H1 (cell line): ENCODE data around the gene PGM1. TPM values are rescaled to one million over a fixed set of nuclear protein-coding genes. Genes with fewer than 3 reads are reported as not detected.

Experiments used
- BACH1 ChIP-seq: IDR thresholded peaks from 2 replicates; pipeline ENCODE4 v1.6.1; 2012; ENCODE audit warnings: low read length, improper control_type of control experiment
- NRF1 ChIP-seq: IDR thresholded peaks from 2 replicates; pipeline ENCODE4 v1.6.1; 2011; ENCODE audit warnings: mild to moderate bottlenecking, low read depth, low read length, improper control_type of control experiment
- POU5F1 ChIP-seq: IDR thresholded peaks from 2 replicates; pipeline ENCODE4 v1.6.1; 2011; ENCODE audit warnings: low read depth, mild to moderate bottlenecking, low read length, moderate library complexity
- polyA plus RNA-seq, 7 experiments: library from polyadenylated mRNA; depleted of rRNA in 3 of 7; stranded (reverse) in 5 of 7; unstranded in 2 of 7; fragments of >200 nt in 5 of 7; fragments of 200-250 nt in 2 of 7; gene quantifications; 1 replicate in 5 of 7; 2 replicates in 1 of 7; 4 replicates in 1 of 7; pipeline versions ENCODE4 v1.2.1 to v1.2.3, GENCODE V29; 2011 to 2013; ENCODE audit warnings: missing spikeins in 2 of 7, mixed read lengths in 2 of 7
- total RNA-seq: library from RNA; stranded (reverse); fragmentation: NEBNext Ultra II Directional; extraction: Animal tissue kit (Norgen Biotek cat#: 25700); gene quantifications from 2 replicates; pipeline ENCODE4 v1.2.1, GENCODE V29; 2021
- TF ChIP-seq, protein P1 (sequence below): fragments of 300-600 bp; sonication (generic); IDR thresholded peaks from 2 replicates; pipeline ENCODE4 v1.7.1; 2012; ENCODE audit warnings: low read length, moderate library complexity, mild to moderate bottlenecking, inconsistent platforms; ENCODE audit not compliant: insufficient replicate concordance
- TF ChIP-seq, protein P2 (sequence below), 3 experiments: IDR thresholded peaks; 1 replicate in 2 of 3; 2 replicates in 1 of 3; pipeline versions ENCODE4 v1.5.1 to v1.6.1; 2011; ENCODE audit warnings: low read length in 3 of 3, mild to moderate bottlenecking in 3 of 3, inconsistent platforms in 2 of 3, low read depth in 1 of 3, moderate library complexity in 1 of 3; ENCODE audit not compliant: insufficient read depth in 1 of 3; ENCODE audit errors: control extremely low read depth in 1 of 3

The PGM1 gene
- total and polyA plus RNA-seq, 2 of the 8 experiments (the other 6 are each of a cell fraction or from before 2014, with no cell fraction given), result 33.0 to 65.4 TPM

DNA sequence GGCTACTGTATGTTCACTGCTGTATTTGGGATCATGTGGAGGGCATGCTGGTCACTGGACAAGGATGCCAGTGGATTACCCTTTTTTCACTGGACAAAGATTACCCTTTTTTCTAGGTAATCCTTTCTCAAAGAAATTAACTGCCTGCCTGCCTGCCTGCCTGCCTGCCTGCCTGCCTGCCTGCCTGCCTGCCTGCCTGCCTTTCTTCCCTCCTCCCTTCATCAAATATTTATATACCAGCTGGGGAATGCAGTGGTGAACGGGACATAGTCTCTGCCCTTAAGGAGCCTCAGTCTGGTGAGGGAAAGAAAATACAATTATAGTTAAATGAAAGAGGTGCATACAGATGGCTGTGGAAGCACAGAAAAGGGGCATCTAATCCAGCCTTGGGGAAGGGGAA, 85.0 kb downstream of the PGM1 start (continued):
- TF ChIP-seq, protein P1, sequence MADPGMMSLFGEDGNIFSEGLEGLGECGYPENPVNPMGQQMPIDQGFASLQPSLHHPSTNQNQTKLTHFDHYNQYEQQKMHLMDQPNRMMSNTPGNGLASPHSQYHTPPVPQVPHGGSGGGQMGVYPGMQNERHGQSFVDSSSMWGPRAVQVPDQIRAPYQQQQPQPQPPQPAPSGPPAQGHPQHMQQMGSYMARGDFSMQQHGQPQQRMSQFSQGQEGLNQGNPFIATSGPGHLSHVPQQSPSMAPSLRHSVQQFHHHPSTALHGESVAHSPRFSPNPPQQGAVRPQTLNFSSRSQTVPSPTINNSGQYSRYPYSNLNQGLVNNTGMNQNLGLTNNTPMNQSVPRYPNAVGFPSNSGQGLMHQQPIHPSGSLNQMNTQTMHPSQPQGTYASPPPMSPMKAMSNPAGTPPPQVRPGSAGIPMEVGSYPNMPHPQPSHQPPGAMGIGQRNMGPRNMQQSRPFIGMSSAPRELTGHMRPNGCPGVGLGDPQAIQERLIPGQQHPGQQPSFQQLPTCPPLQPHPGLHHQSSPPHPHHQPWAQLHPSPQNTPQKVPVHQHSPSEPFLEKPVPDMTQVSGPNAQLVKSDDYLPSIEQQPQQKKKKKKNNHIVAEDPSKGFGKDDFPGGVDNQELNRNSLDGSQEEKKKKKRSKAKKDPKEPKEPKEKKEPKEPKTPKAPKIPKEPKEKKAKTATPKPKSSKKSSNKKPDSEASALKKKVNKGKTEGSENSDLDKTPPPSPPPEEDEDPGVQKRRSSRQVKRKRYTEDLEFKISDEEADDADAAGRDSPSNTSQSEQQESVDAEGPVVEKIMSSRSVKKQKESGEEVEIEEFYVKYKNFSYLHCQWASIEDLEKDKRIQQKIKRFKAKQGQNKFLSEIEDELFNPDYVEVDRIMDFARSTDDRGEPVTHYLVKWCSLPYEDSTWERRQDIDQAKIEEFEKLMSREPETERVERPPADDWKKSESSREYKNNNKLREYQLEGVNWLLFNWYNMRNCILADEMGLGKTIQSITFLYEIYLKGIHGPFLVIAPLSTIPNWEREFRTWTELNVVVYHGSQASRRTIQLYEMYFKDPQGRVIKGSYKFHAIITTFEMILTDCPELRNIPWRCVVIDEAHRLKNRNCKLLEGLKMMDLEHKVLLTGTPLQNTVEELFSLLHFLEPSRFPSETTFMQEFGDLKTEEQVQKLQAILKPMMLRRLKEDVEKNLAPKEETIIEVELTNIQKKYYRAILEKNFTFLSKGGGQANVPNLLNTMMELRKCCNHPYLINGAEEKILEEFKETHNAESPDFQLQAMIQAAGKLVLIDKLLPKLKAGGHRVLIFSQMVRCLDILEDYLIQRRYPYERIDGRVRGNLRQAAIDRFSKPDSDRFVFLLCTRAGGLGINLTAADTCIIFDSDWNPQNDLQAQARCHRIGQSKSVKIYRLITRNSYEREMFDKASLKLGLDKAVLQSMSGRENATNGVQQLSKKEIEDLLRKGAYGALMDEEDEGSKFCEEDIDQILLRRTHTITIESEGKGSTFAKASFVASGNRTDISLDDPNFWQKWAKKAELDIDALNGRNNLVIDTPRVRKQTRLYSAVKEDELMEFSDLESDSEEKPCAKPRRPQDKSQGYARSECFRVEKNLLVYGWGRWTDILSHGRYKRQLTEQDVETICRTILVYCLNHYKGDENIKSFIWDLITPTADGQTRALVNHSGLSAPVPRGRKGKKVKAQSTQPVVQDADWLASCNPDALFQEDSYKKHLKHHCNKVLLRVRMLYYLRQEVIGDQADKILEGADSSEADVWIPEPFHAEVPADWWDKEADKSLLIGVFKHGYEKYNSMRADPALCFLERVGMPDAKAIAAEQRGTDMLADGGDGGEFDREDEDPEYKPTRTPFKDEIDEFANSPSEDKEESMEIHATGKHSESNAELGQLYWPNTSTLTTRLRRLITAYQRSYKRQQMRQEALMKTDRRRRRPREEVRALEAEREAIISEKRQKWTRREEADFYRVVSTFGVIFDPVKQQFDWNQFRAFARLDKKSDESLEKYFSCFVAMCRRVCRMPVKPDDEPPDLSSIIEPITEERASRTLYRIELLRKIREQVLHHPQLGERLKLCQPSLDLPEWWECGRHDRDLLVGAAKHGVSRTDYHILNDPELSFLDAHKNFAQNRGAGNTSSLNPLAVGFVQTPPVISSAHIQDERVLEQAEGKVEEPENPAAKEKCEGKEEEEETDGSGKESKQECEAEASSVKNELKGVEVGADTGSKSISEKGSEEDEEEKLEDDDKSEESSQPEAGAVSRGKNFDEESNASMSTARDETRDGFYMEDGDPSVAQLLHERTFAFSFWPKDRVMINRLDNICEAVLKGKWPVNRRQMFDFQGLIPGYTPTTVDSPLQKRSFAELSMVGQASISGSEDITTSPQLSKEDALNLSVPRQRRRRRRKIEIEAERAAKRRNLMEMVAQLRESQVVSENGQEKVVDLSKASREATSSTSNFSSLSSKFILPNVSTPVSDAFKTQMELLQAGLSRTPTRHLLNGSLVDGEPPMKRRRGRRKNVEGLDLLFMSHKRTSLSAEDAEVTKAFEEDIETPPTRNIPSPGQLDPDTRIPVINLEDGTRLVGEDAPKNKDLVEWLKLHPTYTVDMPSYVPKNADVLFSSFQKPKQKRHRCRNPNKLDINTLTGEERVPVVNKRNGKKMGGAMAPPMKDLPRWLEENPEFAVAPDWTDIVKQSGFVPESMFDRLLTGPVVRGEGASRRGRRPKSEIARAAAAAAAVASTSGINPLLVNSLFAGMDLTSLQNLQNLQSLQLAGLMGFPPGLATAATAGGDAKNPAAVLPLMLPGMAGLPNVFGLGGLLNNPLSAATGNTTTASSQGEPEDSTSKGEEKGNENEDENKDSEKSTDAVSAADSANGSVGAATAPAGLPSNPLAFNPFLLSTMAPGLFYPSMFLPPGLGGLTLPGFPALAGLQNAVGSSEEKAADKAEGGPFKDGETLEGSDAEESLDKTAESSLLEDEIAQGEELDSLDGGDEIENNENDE, result no peak
- TF ChIP-seq, protein P2, sequence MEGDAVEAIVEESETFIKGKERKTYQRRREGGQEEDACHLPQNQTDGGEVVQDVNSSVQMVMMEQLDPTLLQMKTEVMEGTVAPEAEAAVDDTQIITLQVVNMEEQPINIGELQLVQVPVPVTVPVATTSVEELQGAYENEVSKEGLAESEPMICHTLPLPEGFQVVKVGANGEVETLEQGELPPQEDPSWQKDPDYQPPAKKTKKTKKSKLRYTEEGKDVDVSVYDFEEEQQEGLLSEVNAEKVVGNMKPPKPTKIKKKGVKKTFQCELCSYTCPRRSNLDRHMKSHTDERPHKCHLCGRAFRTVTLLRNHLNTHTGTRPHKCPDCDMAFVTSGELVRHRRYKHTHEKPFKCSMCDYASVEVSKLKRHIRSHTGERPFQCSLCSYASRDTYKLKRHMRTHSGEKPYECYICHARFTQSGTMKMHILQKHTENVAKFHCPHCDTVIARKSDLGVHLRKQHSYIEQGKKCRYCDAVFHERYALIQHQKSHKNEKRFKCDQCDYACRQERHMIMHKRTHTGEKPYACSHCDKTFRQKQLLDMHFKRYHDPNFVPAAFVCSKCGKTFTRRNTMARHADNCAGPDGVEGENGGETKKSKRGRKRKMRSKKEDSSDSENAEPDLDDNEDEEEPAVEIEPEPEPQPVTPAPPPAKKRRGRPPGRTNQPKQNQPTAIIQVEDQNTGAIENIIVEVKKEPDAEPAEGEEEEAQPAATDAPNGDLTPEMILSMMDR (IDR thresholded peaks at IDR 0.05; ENCODE audit: control extremely low read depth in 1 of 3, insufficient read depth in 1 of 3, low read depth in 1 of 3, low read length in 3 of 3), result no peak
- TF ChIP-seq NRF1 (no peak), BACH1 (no peak), POU5F1 (no peak)
